K562 (cell line): Measurements from ENCODE around the gene MTA2. TPM values are rescaled to one million over a fixed set of nuclear protein-coding genes. Genes with fewer than 3 reads are reported as not detected.

Experiments
- ATAC-seq: fragments of 200-7000 bp; cut with Tn5 transposase; 3 replicates; pipeline ENCODE4 v1.9.1; 2020; ENCODE audit warnings: moderate library complexity
- BruUV-seq: library from RNA; stranded (reverse); fragments of 400-500 nt; replicated peaks from 2 replicates; lab custom pipeline; 2021; lab: Mats Ljungman, UMichigan
- CTCF ChIA-PET: fragments of 300-600 bp; formaldehyde crosslinking; extraction: SDS; loops from one replicate; lab custom pipeline; 2021; ENCODE audit warnings: low intra/inter-chr PET ratio; lab: Yijun Ruan, JAX
- POLR2A ChIA-PET: fragments of 300-600, 350-650 bp; sonication (Branson Sonifier 250); formaldehyde crosslinking; extraction: SDS; loops from one replicate; lab custom pipeline; 2021; ENCODE audit warnings: antibody characterized with exemption, inconsistent platforms; lab: Yijun Ruan, JAX
- DNase-seq, 4 experiments: peaks; one replicate each; pipeline versions ENCODE4 v3.0.0 to v3.0.0-alpha.2; 2011 to 2018; ENCODE audit warnings: low spot score in 3 of 4, mixed read lengths in 3 of 4; ENCODE audit errors: extremely low read depth in 1 of 4
- FAIRE-seq: peaks from 2 replicates; lab custom pipeline; 2011; peaks lifted over from hg19 to GRCh38; lab: Jason Lieb, UNC
- H2AFZ ChIP-seq: 2 replicates; pipeline ENCODE4 v1.6.0; 2011; ENCODE audit warnings: low read depth, low read length, control low read depth, inconsistent platforms
- H3K27ac ChIP-seq: fragments of 200-600 bp; 3 replicates; pipeline ENCODE4 v1.8.0; 2011; ENCODE audit warnings: low read depth, mild to moderate bottlenecking, control low read depth, inconsistent platforms, low read length, moderate library complexity, mixed read lengths; ENCODE audit errors: extremely low read depth
- H3K27me3 ChIP-seq, 2 experiments: fragments of 300-600 bp in 1 of 2; 2 replicates in 1 of 2; 3 replicates in 1 of 2; pipeline versions ENCODE4 v1.6.0 to v1.8.0; 2011; ENCODE audit warnings: inconsistent platforms in 2 of 2, low read length in 2 of 2, mild to moderate bottlenecking in 1 of 2, mixed read lengths in 1 of 2, moderate library complexity in 1 of 2; ENCODE audit not compliant: control insufficient read depth in 2 of 2, insufficient read depth in 2 of 2
- H3K36me3 ChIP-seq: fragments of 300-600 bp; 3 replicates; pipeline ENCODE4 v1.8.0; 2011; ENCODE audit warnings: mild to moderate bottlenecking, low read length, inconsistent platforms; ENCODE audit not compliant: control insufficient read depth, insufficient read depth
- H3K4me1 ChIP-seq, 2 experiments: fragments of 200-600 bp in 1 of 2; replicated peaks in 1 of 2; 2 replicates in 1 of 2; 3 replicates in 1 of 2; pipeline versions ENCODE4 v1.5.1 to v1.8.0; 2011; ENCODE audit warnings: inconsistent platforms in 2 of 2, low read length in 2 of 2, mild to moderate bottlenecking in 1 of 2, mixed read lengths in 1 of 2, moderate library complexity in 1 of 2; ENCODE audit not compliant: control insufficient read depth in 2 of 2, insufficient read depth in 2 of 2
- H3K4me2 ChIP-seq: 2 replicates; pipeline ENCODE4 v1.6.1; 2011; ENCODE audit warnings: low read length, control low read depth, inconsistent platforms, mixed read lengths; ENCODE audit not compliant: insufficient read depth
- H3K4me3 ChIP-seq: fragments of 200-600 bp; sonication (generic), shearing (Covaris generic); 2 replicates; pipeline ENCODE4 v1.5.1; 2016; ENCODE audit warnings: control low read depth, inconsistent platforms
- H3K79me2 ChIP-seq: fragments of 200-600 bp; 3 replicates; pipeline ENCODE4 v1.8.0; 2011; ENCODE audit warnings: low read length, inconsistent platforms; ENCODE audit not compliant: control insufficient read depth, insufficient read depth
- H3K9ac ChIP-seq, 2 experiments: 2 replicates each; pipeline versions ENCODE4 v1.6.0 to v1.6.1; 2011; ENCODE audit warnings: low read depth in 2 of 2, low read length in 2 of 2, control low read depth in 1 of 2, inconsistent platforms in 1 of 2, mild to moderate bottlenecking in 1 of 2, mixed read lengths in 1 of 2; ENCODE audit not compliant: insufficient read depth in 1 of 2
- H3K9me1 ChIP-seq: one replicate; pipeline ENCODE4 v1.6.0; 2011; ENCODE audit warnings: inconsistent platforms, mild to moderate bottlenecking, low read length, moderate library complexity; ENCODE audit not compliant: control insufficient read depth, insufficient read depth
- H3K9me3 ChIP-seq: replicated peaks from 2 replicates; pipeline ENCODE4 v1.5.1; 2011; ENCODE audit warnings: low read depth, low read length, inconsistent platforms; ENCODE audit not compliant: control insufficient read depth, insufficient read depth
- H4K20me1 ChIP-seq: replicated peaks from 2 replicates; pipeline ENCODE4 v1.6.1; 2011; ENCODE audit warnings: low read length, inconsistent platforms, mixed read lengths; ENCODE audit not compliant: control insufficient read depth, insufficient read depth
- FOXK1 ChIP-seq: sonication (generic); formaldehyde crosslinking; IDR thresholded peaks from 2 replicates; pipeline ENCODE4 v1.8.0; 2022; ENCODE audit warnings: missing genetic modification reagents, mild to moderate bottlenecking, borderline replicate concordance
- MYC ChIP-seq, 2 experiments: fragments of 250-450 bp in 1 of 2; sonication (Bioruptor Pico) in 1 of 2; IDR thresholded peaks; 2 replicates each; pipeline versions ENCODE4 v1.5.1 to v1.6.1; 2012 to 2021; ENCODE audit warnings: low read depth in 2 of 2, borderline replicate concordance in 1 of 2, improper control_type of control experiment in 1 of 2, low read length in 1 of 2, mild to moderate bottlenecking in 1 of 2, moderate library complexity in 1 of 2
- NR2C1 ChIP-seq, 2 experiments: fragments of 450-650 bp; IDR thresholded peaks; 2 replicates each; pipeline ENCODE4 v1.6.1; 2017; ENCODE audit warnings: mild to moderate bottlenecking in 2 of 2, antibody characterized with exemption in 1 of 2, inconsistent platforms in 1 of 2, missing compliant biosample characterization in 1 of 2, missing genetic modification characterization in 1 of 2
- ZBTB49 ChIP-seq: sonication (generic); formaldehyde crosslinking; IDR thresholded peaks from 2 replicates; pipeline ENCODE4 v1.8.0; 2022; ENCODE audit warnings: missing genetic modification reagents, mild to moderate bottlenecking, borderline replicate concordance
- WGBS: fragments of 100-300 bp; shearing (Covaris generic); methylation state at CpG from one replicate; pipeline ENCODE4 v1.1.6; 2016; ENCODE audit warnings: low coverage, mixed read lengths; ENCODE audit not compliant: insufficient coverage; ENCODE audit errors: missing lambda C conversion rate; 5-methylcytosine and 5-hydroxymethylcytosine counted together
- in situ Hi-C: fragments of 300-500 bp; cut with MboI; formaldehyde crosslinking; loops from 4 replicates; pipeline ENCODE4 v1.15.0; 2018; ENCODE audit warnings: inconsistent platforms, mixed read lengths
- intact Hi-C: fragments of 100-400 bp; cut with micrococcal nuclease; formaldehyde crosslinking; loops from 2 replicates; pipeline ENCODE4 v1.14.2; 2022
- polyA plus RNA-seq, 8 experiments: library from polyadenylated mRNA; depleted of rRNA in 4 of 8; stranded (reverse) in 5 of 8; unstranded in 3 of 8; fragments of >200 nt; fragmentation: Nextera tagmentation in 2 of 8; fragmentation: Illumina TruSeq in 1 of 8; extraction: Ambion mirVana in 2 of 8; extraction: Trizol in 1 of 8; gene quantifications; 2 replicates each; pipeline versions ENCODE4 v1.2.1 to v1.2.3, GENCODE V29; 2011 to 2014; ENCODE audit warnings: inconsistent platforms in 1 of 8, missing spikeins in 1 of 8
- total RNA-seq, 7 experiments: library from RNA; depleted of rRNA in 6 of 7; stranded (reverse); fragments of >200 nt in 6 of 7; fragmentation: Illumina TruSeq in 2 of 7; extraction: Trizol in 2 of 7; gene quantifications; 2 replicates each; pipeline versions ENCODE4 v1.2.1 to v1.2.3, GENCODE V29; 2011 to 2021; ENCODE audit warnings: low replicate concordance in 1 of 7
- TF ChIP-seq, protein P1 (sequence below): fragments of 250-450 bp; sonication (Bioruptor Pico); IDR thresholded peaks from 2 replicates; pipeline ENCODE4 v1.8.0; 2022; ENCODE audit warnings: inconsistent platforms, mild to moderate bottlenecking, moderate library complexity, borderline replicate concordance
- TF ChIP-seq, protein P2 (sequence below): fragments of 450-650 bp; IDR thresholded peaks from 2 replicates; pipeline ENCODE4 v1.6.1; 2016; ENCODE audit warnings: borderline replicate concordance

The MTA2 gene
- total and polyA plus RNA-seq, 9 of the 15 experiments (the other 6 are each of a cell fraction or from before 2014, with no cell fraction given) = 6.2 to 220 (median 172) TPM

GRCh38 chr11:62573592-62574362 lies 27.9 kb downstream of the MTA2 start, which contains the start of gene EEF1G (continued):
- TF ChIP-seq, protein P1, sequence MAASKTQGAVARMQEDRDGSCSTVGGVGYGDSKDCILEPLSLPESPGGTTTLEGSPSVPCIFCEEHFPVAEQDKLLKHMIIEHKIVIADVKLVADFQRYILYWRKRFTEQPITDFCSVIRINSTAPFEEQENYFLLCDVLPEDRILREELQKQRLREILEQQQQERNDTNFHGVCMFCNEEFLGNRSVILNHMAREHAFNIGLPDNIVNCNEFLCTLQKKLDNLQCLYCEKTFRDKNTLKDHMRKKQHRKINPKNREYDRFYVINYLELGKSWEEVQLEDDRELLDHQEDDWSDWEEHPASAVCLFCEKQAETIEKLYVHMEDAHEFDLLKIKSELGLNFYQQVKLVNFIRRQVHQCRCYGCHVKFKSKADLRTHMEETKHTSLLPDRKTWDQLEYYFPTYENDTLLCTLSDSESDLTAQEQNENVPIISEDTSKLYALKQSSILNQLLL (CRISPR knock-in tag) = no peak

- ATAC-seq (peak; percentile 19), DNase-seq (peak in 2 of 4 experiments; percentile 22 to 48), FAIRE-seq (no peak)
- BruUV-seq = TSS peak; percentile 76
- peak overlapping the region; percentile 88 for H3K27ac ChIP-seq
- H3K9ac ChIP-seq = peak overlapping the region; percentile 95
- ChIA-PET CTCF (no interaction called here), POLR2A (interaction anchor here (0.6 to 3.8 kb wide), 37 partner anchors 8 to 1110 kb away, joined by 3 to 34 read pairs (median 4); partner anchors contain the start of genes C11orf98, CSKMT, HNRNPUL2 and LBHD1)
- intact Hi-C loops = no loop called here
- under 1% methylated on average over 31 of the region's 33 CpGs for WGBS
- in situ Hi-C loops = no loop called here
- no peaks in the 10 kb centered on the region for H3K9me1 ChIP-seq
- peaks cover 22 to 40% of the 10 kb centered on the region in 2 experiments; a peak in 4 of 5 replicates for H3K4me1 ChIP-seq
- peaks cover 70% of the 10 kb centered on the region for H3K79me2 ChIP-seq
- H3K4me2 ChIP-seq = peak overlapping the region; percentile 96
- H3K9me3 ChIP-seq = no peaks in the 10 kb centered on the region
- peaks cover 83% of the 10 kb centered on the region for H3K36me3 ChIP-seq
- H3K4me3 ChIP-seq = peak overlapping the region; percentile 96
- H2AFZ ChIP-seq = peak overlapping the region; percentile 75
- peaks cover 3% of the 10 kb centered on the region for H4K20me1 ChIP-seq
- no peaks in the 10 kb centered on the region for H3K27me3 ChIP-seq
- peak; percentile 72; the same call in 1 of the 2 replicates for TF ChIP-seq FOXK1 (CRISPR knock-in tag)
- 0 out of 2 replicates have a peak, but pooled peaks have one; percentile 25 for TF ChIP-seq NR2C1 (IDR thresholded peaks at IDR 0.05)
- no peak for TF ChIP-seq NR2C1 (tag; IDR thresholded peaks at IDR 0.05)
- TF ChIP-seq, protein P2, sequence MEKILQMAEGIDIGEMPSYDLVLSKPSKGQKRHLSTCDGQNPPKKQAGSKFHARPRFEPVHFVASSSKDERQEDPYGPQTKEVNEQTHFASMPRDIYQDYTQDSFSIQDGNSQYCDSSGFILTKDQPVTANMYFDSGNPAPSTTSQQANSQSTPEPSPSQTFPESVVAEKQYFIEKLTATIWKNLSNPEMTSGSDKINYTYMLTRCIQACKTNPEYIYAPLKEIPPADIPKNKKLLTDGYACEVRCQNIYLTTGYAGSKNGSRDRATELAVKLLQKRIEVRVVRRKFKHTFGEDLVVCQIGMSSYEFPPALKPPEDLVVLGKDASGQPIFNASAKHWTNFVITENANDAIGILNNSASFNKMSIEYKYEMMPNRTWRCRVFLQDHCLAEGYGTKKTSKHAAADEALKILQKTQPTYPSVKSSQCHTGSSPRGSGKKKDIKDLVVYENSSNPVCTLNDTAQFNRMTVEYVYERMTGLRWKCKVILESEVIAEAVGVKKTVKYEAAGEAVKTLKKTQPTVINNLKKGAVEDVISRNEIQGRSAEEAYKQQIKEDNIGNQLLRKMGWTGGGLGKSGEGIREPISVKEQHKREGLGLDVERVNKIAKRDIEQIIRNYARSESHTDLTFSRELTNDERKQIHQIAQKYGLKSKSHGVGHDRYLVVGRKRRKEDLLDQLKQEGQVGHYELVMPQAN = peak; percentile 43; the same call in 1 of the 2 replicates
- 0 out of 2 replicates have a peak, but pooled peaks have one; percentile 23 for TF ChIP-seq ZBTB49 (CRISPR knock-in tag)
- TF ChIP-seq MYC (IDR thresholded peaks at IDR 0.05; ENCODE audit: low read depth, low read length) = no peak
- peak; percentile 76; the same call in 1 of the 2 replicates for TF ChIP-seq MYC (CRISPR knock-in tag; IDR thresholded peaks at IDR 0.05; ENCODE audit: borderline replicate concordance, low read depth)
These were observed 28.6 kb downstream of the MTA2 start for GRCh38 chr11:62573006-62573591.
